Epithelial cell of proximal tubule (primary cell): ENCODE measurements around the gene MCC. TPM values are rescaled to one million over a fixed set of nuclear protein-coding genes. Genes with fewer than 3 reads are reported as not detected.

ENCODE experiments used
- DNase-seq: peaks from one replicate; pipeline ENCODE4 v3.0.0-alpha.2; 2011; ENCODE audit warnings: low read depth
- H3K4me3 ChIP-seq: 2 replicates; pipeline ENCODE4 v1.5.1; 2011; ENCODE audit warnings: low read depth, mild to moderate bottlenecking, low read length
- total RNA-seq: library from RNA; depleted of rRNA; stranded (reverse); fragments of >200 nt; gene quantifications from 2 replicates; pipeline ENCODE4 v1.2.3, GENCODE V29; 2015
- TF ChIP-seq, protein P1 (sequence below): conservative IDR thresholded peaks from 2 replicates; pipeline ENCODE4 v1.5.1; 2012; ENCODE audit warnings: low read depth, mild to moderate bottlenecking, low read length

Gene MCC
- total RNA-seq, 1 donor from 2014 or later: 6.3 TPM

DNA sequence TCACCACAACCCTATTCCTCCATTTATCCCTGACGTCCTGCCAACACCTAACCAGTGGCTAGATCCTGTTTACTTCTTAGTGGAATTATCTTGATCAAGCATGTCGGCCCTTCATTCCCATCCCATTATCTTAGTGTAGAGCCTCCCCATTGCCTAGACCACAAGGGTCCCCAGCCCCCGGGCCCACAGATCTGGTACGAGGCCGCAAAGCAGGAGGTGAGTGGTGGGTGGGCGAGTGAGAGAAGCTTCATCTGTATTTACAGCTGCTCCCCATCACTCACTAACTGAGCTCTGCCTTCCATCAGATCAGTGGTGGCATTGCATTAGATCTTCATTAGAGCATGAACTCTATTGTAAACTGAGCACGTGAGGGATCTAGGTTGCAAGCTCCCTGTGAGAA is 236.2 kb downstream of the MCC start:
- no peak overlapping the region for H3K4me3 ChIP-seq
- TF ChIP-seq, protein P1, sequence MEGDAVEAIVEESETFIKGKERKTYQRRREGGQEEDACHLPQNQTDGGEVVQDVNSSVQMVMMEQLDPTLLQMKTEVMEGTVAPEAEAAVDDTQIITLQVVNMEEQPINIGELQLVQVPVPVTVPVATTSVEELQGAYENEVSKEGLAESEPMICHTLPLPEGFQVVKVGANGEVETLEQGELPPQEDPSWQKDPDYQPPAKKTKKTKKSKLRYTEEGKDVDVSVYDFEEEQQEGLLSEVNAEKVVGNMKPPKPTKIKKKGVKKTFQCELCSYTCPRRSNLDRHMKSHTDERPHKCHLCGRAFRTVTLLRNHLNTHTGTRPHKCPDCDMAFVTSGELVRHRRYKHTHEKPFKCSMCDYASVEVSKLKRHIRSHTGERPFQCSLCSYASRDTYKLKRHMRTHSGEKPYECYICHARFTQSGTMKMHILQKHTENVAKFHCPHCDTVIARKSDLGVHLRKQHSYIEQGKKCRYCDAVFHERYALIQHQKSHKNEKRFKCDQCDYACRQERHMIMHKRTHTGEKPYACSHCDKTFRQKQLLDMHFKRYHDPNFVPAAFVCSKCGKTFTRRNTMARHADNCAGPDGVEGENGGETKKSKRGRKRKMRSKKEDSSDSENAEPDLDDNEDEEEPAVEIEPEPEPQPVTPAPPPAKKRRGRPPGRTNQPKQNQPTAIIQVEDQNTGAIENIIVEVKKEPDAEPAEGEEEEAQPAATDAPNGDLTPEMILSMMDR: no peak
- no peak for DNase-seq

DNA sequence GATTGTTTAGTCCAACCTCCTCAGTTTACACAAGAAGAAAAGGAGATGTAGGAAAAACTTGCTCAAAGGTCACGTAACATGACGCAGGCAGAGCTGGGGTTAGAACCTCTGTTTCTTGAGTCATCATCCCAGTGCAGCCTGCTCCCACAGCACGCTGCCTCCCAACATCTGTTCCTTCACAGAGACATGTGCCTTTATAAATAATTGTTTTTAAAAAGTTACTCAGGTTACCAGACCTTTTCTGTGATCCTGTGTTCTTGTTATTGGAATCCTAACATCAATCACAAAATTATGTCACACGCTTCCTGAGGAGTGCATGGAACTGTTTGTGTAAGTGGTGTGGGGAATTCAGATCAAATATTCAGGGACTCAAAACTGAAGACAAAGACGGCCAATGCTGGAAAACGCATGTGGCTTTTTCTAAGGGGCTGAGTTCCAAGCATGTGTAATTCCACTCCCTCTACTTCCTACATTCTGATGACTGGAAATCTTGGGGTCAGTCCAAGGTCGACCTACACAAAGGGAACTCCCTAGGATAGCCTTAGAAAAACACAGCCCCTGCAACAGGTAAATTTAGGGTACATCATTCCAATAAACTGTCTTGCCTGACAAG is 237.8 kb downstream of the MCC start:
- DNase-seq: no peak
- TF ChIP-seq, protein P1: no peak
- no peak overlapping the region for H3K4me3 ChIP-seq

DNA sequence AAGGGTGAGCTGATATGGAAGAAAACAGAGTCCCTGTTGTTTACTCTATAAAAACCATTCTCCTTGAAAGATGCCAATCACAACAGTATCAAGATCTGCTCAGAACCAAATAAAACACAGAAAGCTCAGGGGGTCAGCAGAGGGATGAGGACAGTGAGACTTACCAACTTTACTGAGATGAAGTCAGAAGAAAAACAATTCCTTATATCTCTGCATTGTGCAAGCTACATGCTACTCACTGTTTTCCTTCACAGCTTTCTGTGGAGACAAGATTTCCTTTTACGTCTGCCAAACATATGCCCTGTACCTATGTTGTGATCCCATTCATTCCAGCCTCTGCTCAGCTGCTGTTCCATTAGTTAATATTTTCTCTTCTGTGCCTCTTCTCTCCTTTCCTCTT is 239.0 kb downstream of the MCC start:
- H3K4me3 ChIP-seq: no peak overlapping the region
- DNase-seq: no peak
- TF ChIP-seq, protein P1: no peak

DNA sequence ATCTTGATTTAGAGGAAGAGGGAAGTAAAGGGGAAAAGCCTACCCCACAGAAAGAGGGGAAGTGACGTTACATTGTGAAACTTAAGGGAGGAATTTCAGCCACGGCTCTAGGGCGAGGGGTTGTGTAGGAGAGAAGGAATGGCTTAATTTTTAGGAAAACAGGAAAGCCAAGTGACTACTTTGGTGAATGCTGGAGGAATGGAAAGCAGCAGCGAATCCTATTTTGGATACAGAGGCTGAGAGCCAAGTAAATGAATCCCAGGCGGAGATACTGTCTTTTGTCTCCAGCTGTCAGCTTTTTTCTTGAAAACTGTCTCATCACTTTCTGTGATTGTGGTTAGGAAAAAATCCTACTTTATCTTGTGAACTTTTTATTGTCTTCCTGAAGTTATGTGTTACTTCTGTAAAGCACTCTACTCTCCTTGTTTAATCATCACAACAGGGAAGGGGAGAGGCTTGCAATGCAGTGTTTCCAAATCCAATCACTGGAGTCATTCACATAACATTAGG is 241.8 kb downstream of the MCC start:
- TF ChIP-seq, protein P1: no peak
- no peak overlapping the region for H3K4me3 ChIP-seq
- DNase-seq: no peak

DNA sequence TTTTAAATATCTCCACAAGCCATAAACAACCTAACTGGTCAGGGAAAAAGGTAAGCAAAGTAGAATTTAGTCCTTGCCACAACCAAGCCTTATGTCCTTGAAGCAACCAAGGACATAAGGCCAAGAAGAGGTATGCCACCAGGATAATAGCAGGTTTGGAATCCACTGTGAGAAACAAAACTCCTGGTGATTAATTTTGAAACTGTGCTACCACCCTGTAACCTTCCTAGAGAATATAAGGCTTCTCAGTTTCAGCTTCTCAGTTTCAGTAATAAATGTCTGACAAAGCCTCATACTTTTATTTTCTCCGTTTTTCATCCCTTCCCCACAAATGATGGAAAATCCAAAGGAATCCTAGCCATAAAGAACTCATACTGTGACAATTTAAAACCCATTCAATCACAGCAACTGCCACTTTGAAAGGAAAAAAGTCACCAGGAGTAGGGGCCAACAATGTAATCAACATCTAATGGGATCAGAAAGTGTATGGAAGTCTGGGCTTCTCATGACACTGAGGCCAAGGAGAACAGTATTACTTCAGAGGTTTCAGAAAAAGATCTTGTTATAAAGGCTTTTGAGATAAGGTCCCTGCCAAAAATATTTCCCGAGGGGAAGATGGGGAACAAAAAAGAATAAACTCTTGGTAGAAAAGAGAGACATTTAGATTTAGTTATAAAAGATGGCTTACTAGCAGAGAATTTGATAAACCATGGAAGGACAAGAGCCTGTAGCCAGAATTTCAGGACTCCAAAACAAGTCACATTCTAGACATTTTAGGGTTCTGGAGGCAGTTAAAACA is 242.6 kb downstream of the MCC start:
- TF ChIP-seq, protein P1: no peak
- no peak for DNase-seq
- H3K4me3 ChIP-seq: no peak overlapping the region

DNA sequence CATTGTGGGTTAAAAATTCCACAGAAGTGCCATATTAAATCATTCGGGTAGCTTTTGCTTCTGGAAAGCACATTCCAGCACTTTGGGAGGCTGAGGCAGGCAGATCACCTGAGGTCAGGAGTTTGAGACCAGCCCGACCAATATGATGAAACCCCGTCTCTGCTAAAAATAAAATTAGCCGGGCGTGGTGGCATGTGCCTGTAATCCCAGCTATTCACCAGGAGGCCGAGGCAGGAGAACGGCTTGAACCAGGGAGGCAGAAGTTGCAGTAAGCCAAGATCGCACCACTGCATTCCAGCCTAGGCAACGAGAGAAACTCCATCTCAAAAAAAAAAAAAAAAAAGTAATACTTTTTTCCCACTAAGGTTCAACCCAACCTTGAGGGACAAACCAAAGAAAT is 243.3 kb downstream of the MCC start:
- no peak for DNase-seq
- TF ChIP-seq, protein P1: no peak
- no peak overlapping the region for H3K4me3 ChIP-seq

DNA sequence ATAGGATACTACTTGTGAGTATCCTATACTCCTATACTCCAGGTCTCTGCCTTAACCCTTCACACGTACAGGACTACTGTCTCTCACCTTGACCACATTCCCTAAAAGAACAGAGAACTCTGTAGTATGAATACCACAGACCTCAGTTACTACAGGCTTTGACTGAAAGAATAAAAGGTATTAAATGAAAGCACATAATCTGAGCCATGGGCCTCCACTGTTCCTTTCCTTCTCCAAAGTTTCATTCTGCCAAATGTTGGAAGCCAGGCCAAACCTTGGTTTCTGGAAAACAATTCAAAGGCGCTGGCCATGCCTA is 244.9 kb downstream of the MCC start:
- no peak overlapping the region for H3K4me3 ChIP-seq
- no peak for DNase-seq
- TF ChIP-seq, protein P1: no peak
